ENCODE results near the gene CLEC3B.
"Not testable (repeated sequence)": the region's sequence is repeated elsewhere in the genome, so short reads cannot be mapped to it uniquely, and the experiment has no call there.

Gene CLEC3B

GRCh38 chr3:45066109-45066801 lies 40.2 kb downstream of the CLEC3B start:
- DNase-seq = no peak

GRCh38 chr3:45067486-45067885 lies 41.4 kb downstream of the CLEC3B start:
- DNase-seq = no peak

- no peak for DNase-seq
Measured at GRCh38 chr3:45067941-45068340, 41.8 kb downstream of the CLEC3B start.

DNA sequence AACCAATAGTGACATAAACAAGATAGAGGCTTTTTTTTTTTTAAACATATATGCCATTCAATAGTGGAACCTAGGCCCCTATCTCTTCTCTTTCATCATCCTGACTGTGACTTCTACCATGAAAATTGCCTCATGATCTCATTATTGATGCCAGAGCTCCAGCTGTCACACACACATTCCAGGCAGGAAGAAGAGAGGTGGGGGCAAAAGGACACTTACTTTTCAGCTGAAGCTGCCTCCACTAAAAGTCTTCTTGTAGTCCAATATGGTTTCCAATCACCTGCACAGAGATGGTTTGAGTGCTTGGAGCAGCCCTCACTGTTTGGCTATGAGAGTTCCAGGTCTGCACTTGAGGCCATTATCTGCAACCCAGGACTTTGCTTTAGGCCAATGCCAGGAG lies 45.0 kb downstream of the CLEC3B start:
- DNase-seq = no peak

GRCh38 chr3:45075821-45076625 lies 49.9 kb downstream of the CLEC3B start:
- no peak for DNase-seq

DNA sequence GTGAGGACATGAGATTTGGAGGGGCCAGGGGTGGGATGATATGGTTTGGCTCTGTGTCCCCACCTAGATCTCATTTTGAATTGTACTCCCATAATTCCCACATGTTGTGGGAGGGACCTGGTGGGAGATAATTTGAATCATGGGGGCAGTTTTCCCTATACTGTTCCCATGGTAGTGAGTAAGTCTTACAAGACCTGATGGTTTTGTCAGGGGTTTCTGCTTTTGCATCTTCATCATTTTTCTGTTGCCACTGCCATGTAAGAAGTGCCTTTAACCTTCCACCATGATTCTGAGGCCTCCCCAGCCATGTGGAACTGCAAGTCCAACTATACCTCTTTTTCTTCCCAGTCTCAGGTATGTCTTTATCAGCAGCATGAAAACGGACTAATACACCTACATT lies 52.2 kb downstream of the CLEC3B start:
- DNase-seq = not testable (repeated sequence)

DNA sequence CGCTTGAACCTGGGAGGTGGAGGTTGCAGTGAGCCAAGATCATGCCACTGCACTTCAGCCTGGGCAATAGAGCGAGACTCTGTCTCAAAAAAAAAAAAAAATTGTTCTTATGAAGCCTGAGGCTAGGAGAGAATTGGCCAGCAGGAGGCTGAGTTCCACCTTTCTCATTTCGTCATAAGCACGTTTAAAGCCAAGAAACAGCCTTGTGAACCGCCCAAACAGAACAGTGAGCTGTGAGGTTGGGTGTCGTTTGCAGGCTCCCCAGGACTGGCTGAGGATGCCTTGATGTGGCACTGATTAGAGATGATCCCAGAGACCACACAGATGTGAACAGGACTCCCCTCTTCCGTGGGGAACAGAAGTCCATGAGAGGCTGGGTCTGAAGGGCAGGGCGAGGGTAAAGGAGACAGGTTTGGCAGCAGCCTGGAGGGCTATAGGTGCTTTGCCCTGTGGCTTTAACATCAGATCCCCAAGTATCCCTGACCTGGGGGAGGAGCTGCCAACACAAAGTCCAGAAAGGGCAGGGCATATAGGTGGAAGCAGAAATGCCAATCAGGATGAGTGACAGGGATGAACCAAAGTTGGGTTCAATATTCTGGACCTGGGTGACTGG lies 52.9 kb downstream of the CLEC3B start:
- DNase-seq = no peak

DNA sequence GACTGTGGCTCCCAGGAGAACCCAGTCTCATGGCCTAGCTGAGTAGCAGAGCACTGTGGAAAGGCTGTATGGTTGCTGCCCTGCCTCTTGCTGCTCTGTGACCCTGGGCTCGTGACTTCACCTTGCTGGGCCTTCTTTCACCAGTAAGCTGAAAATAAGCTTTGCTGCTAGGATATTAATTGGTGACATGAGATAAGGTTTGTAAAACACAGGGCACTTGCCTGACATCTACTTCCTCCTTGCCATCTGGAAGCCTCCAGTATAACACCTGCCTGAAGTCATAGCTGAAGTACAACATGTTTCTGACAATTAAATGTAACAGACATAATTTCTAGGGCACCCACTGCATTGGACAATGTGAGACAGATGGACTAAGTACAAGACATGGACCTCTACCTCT lies 53.6 kb downstream of the CLEC3B start:
- DNase-seq = no peak

GRCh38 chr3:45080824-45081223 lies 54.7 kb downstream of the CLEC3B start:
- no peak for DNase-seq

DNA sequence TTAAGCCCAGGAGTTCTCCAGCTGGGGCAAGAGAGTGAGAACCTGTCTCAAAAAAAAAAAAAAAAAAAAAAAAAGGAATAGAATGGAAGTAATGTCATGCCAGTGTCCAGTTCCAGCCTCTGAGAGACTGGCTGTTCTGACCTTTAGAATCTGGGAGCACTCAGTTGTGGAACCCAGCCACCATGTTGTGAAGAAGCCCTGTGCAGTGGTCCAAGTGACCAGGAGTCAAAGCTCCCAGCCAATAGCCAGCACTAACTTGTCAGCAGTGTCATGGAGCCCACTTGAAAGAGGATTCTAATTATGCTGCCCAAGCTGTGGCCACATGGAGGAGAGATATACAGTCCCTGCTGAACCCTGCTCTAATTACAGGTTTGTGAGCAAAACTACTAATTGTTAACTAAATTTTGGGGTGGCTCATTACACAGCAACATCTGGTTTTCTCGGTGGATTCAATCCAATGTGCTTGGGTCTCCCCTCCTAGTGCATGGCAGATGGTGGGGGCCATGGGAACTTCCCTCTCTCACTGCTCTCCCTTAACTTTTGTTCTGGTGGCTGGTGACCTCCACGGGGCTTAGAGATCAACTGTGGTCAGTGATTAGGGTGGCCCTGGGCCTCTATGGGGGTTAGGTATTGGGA lies 55.5 kb downstream of the CLEC3B start:
- DNase-seq = no peak

GRCh38 chr3:45082142-45082538 lies 56.0 kb downstream of the CLEC3B start:
- DNase-seq = peak; percentile 83

GRCh38 chr3:45083023-45083422 lies 56.9 kb downstream of the CLEC3B start:
- no peak for DNase-seq

DNA sequence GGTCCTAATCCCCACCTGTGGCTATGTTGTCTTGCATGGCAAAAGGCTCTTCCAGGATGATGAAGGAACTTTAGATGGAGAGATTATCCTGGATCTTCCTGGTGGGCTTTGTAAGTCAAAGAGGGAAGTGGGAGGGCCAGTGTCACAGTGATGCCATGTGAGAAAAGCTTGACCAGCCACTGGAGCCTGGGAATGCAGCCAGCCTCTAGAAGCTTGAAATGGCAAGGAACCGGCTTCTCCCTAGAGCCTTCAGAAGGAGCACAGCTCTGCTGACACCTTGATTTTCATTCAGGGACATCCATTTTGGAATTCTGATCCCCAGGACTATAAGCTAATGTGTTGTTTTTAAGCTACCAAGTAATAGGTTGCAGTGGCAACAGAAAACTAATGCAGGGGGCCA lies 58.3 kb downstream of the CLEC3B start:
- DNase-seq = no peak

GRCh38 chr3:45084820-45085816 lies 59.0 kb downstream of the CLEC3B start:
- DNase-seq = peak; percentile 96
